Measurements from ENCODE around the gene PLCL2.

PLCL2 gene

GRCh38 chr3:17046623-17047022 is 161.9 kb downstream of the PLCL2 start:
- Histone ChIP-seq H4K20me1 (ENCODE audit: control insufficient read depth, insufficient read depth, low read depth, low read length) (no peaks in the 10 kb centered on the region), H3K4me1 (ENCODE audit: control insufficient read depth, low read length) (no peaks in the 10 kb centered on the region), H3K9me2 (replicated peaks; ENCODE audit: control insufficient read depth, low read length) (no peaks in the 10 kb centered on the region), H3F3A (ENCODE audit: control insufficient read depth, insufficient read depth) (no peaks in the 10 kb centered on the region), H3K27me3 (ENCODE audit: control insufficient read depth, low read length) (no peaks in the 10 kb centered on the region), H3K27ac (ENCODE audit: low read depth, low read length) (no peak overlapping the region), H3K4me2 (ENCODE audit: low read length) (no peak overlapping the region), H3K79me2 (ENCODE audit: control insufficient read depth, low read length) (no peaks in the 10 kb centered on the region), H3K4me3 (ENCODE audit: low read length) (no peak overlapping the region), H3K36me3 (ENCODE audit: control insufficient read depth, low read length) (peaks cover 47% of the 10 kb centered on the region), H3K9me3 (ENCODE audit: control insufficient read depth, insufficient read depth, low read length) (0 out of 2 replicates have a peak, but pooled peaks cover 3% of the 10 kb centered on the region)
- TF ChIP-seq CTCF (IDR thresholded peaks at IDR 0.05; ENCODE audit: low read depth, low read length, poor library complexity, severe bottlenecking), result no peak
- TF ChIP-seq EZH2phosphoT487 (IDR thresholded peaks at IDR 0.05; ENCODE audit: borderline replicate concordance, low read length), result no peak

- Histone ChIP-seq H3K4me2 (ENCODE audit: low read length) (no peak overlapping the region), H3K27ac (ENCODE audit: low read depth, low read length) (no peak overlapping the region), H3F3A (ENCODE audit: control insufficient read depth, insufficient read depth) (no peaks in the 10 kb centered on the region), H3K4me1 (ENCODE audit: control insufficient read depth, low read length) (no peaks in the 10 kb centered on the region), H3K9me3 (ENCODE audit: control insufficient read depth, insufficient read depth, low read length) (0 out of 2 replicates have a peak, but pooled peaks cover 3% of the 10 kb centered on the region), H3K27me3 (ENCODE audit: control insufficient read depth, low read length) (no peaks in the 10 kb centered on the region), H3K36me3 (ENCODE audit: control insufficient read depth, low read length) (peaks cover 47% of the 10 kb centered on the region), H3K4me3 (ENCODE audit: low read length) (no peak overlapping the region), H3K9me2 (replicated peaks; ENCODE audit: control insufficient read depth, low read length) (no peaks in the 10 kb centered on the region), H4K20me1 (ENCODE audit: control insufficient read depth, insufficient read depth, low read depth, low read length) (no peaks in the 10 kb centered on the region), H3K79me2 (ENCODE audit: control insufficient read depth, low read length) (no peaks in the 10 kb centered on the region)
- TF ChIP-seq EZH2phosphoT487 (IDR thresholded peaks at IDR 0.05; ENCODE audit: borderline replicate concordance, low read length) (no peak), CTCF (IDR thresholded peaks at IDR 0.05; ENCODE audit: low read depth, low read length, poor library complexity, severe bottlenecking) (no peak)
Observed at GRCh38 chr3:17047162-17047561, 162.4 kb downstream of the PLCL2 start.

GRCh38 chr3:17047894-17048293 is 163.1 kb downstream of the PLCL2 start:
- H3K4me3 ChIP-seq (ENCODE audit: low read length), result no peak overlapping the region
- no peaks in the 10 kb centered on the region for H3K79me2 ChIP-seq (ENCODE audit: control insufficient read depth, low read length)
- TF ChIP-seq CTCF (IDR thresholded peaks at IDR 0.05; ENCODE audit: low read depth, low read length, poor library complexity, severe bottlenecking) (no peak), EZH2phosphoT487 (IDR thresholded peaks at IDR 0.05; ENCODE audit: borderline replicate concordance, low read length) (no peak)
- no peak overlapping the region for H3K4me2 ChIP-seq (ENCODE audit: low read length)
- no peaks in the 10 kb centered on the region for H3F3A ChIP-seq (ENCODE audit: control insufficient read depth, insufficient read depth)
- no peaks in the 10 kb centered on the region for H3K27me3 ChIP-seq (ENCODE audit: control insufficient read depth, low read length)
- peaks cover 41% of the 10 kb centered on the region for H3K36me3 ChIP-seq (ENCODE audit: control insufficient read depth, low read length)
- H3K27ac ChIP-seq (ENCODE audit: low read depth, low read length), result no peak overlapping the region
- H4K20me1 ChIP-seq (ENCODE audit: control insufficient read depth, insufficient read depth, low read depth, low read length), result no peaks in the 10 kb centered on the region
- no peaks in the 10 kb centered on the region for H3K9me2 ChIP-seq (replicated peaks; ENCODE audit: control insufficient read depth, low read length)
- H3K4me1 ChIP-seq (ENCODE audit: control insufficient read depth, low read length), result no peaks in the 10 kb centered on the region
- H3K9me3 ChIP-seq (ENCODE audit: control insufficient read depth, insufficient read depth, low read length), result 0 out of 2 replicates have a peak, but pooled peaks cover 3% of the 10 kb centered on the region
